ENCODE measurements around the gene CAMK1D. TPM values are rescaled to one million over a fixed set of nuclear protein-coding genes. Genes with fewer than 3 reads are reported as not detected.
A peak's percentile ranks its signal among the peaks of the same experiment; 100 is the strongest.

CAMK1D gene
- total RNA-seq, 1 donor from 2014 or later: 36.3 TPM

DNA sequence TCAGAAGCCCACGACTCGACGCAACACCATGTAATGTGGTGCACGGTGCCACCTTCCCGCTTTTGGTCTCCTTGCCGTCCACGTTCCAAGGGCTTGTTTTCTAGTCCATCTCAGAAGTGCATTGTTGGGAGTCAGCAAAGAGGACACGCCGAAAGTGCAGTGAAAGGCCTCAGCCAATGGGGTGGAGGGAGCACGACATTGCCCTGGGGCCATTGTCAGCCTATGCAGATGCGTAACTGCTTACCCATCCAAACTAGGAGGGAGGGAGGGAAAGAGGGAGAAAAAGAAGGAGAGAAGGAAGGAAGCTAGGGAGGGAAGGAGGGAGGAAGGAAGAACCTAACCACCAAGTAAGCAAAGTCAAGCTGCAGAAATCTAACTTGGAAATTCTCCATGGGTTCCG is 449.8 kb downstream of the CAMK1D start:
- H3K4me1 Mint-ChIP-seq (ENCODE audit: low read depth): peaks cover 9% of the 10 kb centered on the region
- no peak overlapping the region for H3K27ac Mint-ChIP-seq (ENCODE audit: unreplicated experiment)
- H3K4me3 Mint-ChIP-seq (ENCODE audit: unreplicated experiment): no peak overlapping the region
- TF ChIP-seq CTCF (IDR thresholded peaks at IDR 0.05): no peak
- H3K27me3 Mint-ChIP-seq (ENCODE audit: low read depth): no peaks in the 10 kb centered on the region
- H3K36me3 Mint-ChIP-seq (ENCODE audit: low read depth): peaks cover 9% of the 10 kb centered on the region
- H3K9me3 Mint-ChIP-seq (ENCODE audit: low read depth): no peaks in the 10 kb centered on the region
- DNase-seq (ENCODE audit: low spot score): no peak

GRCh38 chr10:12799714-12800113 is 450.4 kb downstream of the CAMK1D start:
- no peaks in the 10 kb centered on the region for H3K27me3 Mint-ChIP-seq (ENCODE audit: low read depth)
- no peak for DNase-seq (ENCODE audit: low spot score)
- H3K27ac Mint-ChIP-seq (ENCODE audit: unreplicated experiment): no peak overlapping the region
- H3K4me3 Mint-ChIP-seq (ENCODE audit: unreplicated experiment): no peak overlapping the region
- H3K36me3 Mint-ChIP-seq (ENCODE audit: low read depth): peaks cover 9% of the 10 kb centered on the region
- no peak for TF ChIP-seq CTCF (IDR thresholded peaks at IDR 0.05)
- H3K9me3 Mint-ChIP-seq (ENCODE audit: low read depth): no peaks in the 10 kb centered on the region
- peaks cover 9% of the 10 kb centered on the region for H3K4me1 Mint-ChIP-seq (ENCODE audit: low read depth)

DNA sequence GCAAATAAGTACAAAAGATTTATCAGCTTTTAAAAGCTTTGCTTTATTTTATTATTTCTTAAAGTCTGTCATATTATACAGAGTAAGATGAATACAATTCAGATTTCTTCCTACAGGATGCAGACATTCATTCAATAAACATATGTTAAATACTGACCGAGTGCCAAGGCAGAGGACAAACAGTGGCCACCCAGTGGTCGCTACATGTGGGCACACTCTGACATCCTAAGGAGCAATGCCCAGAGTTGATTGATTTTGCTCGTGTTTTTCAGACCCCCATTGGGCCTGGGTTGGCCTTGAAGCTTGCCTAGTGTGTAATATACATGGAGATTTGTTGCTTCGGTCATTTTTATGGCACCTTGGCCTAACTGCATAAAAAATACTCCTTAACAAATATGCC is 451.0 kb downstream of the CAMK1D start:
- no peak overlapping the region for H3K4me3 Mint-ChIP-seq (ENCODE audit: unreplicated experiment)
- no peaks in the 10 kb centered on the region for H3K27me3 Mint-ChIP-seq (ENCODE audit: low read depth)
- H3K9me3 Mint-ChIP-seq (ENCODE audit: low read depth): no peaks in the 10 kb centered on the region
- H3K4me1 Mint-ChIP-seq (ENCODE audit: low read depth): peaks cover 9% of the 10 kb centered on the region
- no peak for DNase-seq (ENCODE audit: low spot score)
- H3K27ac Mint-ChIP-seq (ENCODE audit: unreplicated experiment): no peak overlapping the region
- peaks cover 9% of the 10 kb centered on the region for H3K36me3 Mint-ChIP-seq (ENCODE audit: low read depth)
- TF ChIP-seq CTCF (IDR thresholded peaks at IDR 0.05): peak; percentile 57

DNA sequence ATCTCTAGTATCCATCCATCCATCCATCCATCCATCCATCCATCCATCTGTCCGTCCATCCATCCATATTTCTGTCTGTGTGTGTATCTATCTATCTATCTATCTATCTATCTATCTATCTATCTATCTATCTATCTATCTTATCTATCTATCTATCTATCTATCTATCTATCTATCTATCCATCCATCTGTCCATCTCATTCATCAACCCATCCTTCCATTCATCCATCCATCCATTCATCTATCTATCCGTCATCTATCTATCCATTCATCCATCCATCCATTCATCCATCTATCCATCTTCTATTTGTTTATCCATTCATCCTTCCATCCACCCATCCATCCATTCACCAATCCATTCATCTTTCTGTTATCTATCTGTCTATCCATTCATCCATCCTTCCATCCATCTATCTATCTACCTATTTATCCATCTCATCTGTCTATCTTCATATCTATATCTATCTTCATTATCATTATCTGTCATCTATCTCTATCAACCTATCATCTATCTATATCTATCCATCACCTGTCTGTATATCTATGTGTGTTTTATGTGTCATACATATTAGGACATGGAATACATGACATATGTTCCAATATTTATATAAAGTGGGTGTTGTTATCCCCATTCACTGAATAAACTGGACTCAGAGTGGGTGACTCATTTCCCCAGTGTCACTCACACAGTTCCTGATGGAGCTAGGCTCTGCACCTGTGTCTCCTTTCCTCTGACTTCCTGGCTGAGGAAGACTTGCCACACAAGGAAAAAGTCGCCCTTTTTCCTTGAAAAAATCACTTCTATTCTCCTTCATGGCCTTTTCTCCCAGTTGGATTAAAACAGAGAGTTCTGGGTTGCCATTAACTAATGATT is 452.1 kb downstream of the CAMK1D start:
- H3K9me3 Mint-ChIP-seq (ENCODE audit: low read depth): no peaks in the 10 kb centered on the region
- no peaks in the 10 kb centered on the region for H3K27me3 Mint-ChIP-seq (ENCODE audit: low read depth)
- H3K4me3 Mint-ChIP-seq (ENCODE audit: unreplicated experiment): no peak overlapping the region
- no peak for DNase-seq (ENCODE audit: low spot score)
- no peak overlapping the region for H3K27ac Mint-ChIP-seq (ENCODE audit: unreplicated experiment)
- no peak for TF ChIP-seq CTCF (IDR thresholded peaks at IDR 0.05)
- H3K36me3 Mint-ChIP-seq (ENCODE audit: low read depth): peaks cover 9% of the 10 kb centered on the region
- H3K4me1 Mint-ChIP-seq (ENCODE audit: low read depth): peaks cover 5% of the 10 kb centered on the region

- no peak for TF ChIP-seq CTCF (IDR thresholded peaks at IDR 0.05)
- Mint-ChIP-seq H3K9me3 (ENCODE audit: low read depth) (no peaks in the 10 kb centered on the region), H3K27ac (ENCODE audit: unreplicated experiment) (no peak overlapping the region), H3K27me3 (ENCODE audit: low read depth) (no peaks in the 10 kb centered on the region), H3K36me3 (ENCODE audit: low read depth) (peaks cover 9% of the 10 kb centered on the region), H3K4me3 (ENCODE audit: unreplicated experiment) (no peak overlapping the region), H3K4me1 (ENCODE audit: low read depth) (no peaks in the 10 kb centered on the region)
- no peak for DNase-seq (ENCODE audit: low spot score)
Measured at GRCh38 chr10:12803776-12804175, 454.4 kb downstream of the CAMK1D start.
